NCI-H345 (cell line): Measurements from ENCODE around the gene NOC2L.
"Not testable (repeated sequence)": the region's sequence is repeated elsewhere in the genome, so short reads cannot be mapped to it uniquely, and the experiment has no call there.

Experiments
- DNase-seq: peaks from one replicate; lab custom pipeline; 2025; lab: John Stamatoyannopoulos, UW

NOC2L gene

GRCh38 chr1:903305-903704, 55.8 kb downstream of the NOC2L start:
- no peak for DNase-seq

- DNase-seq: no peak
These were observed 56.3 kb downstream of the NOC2L start for GRCh38 chr1:902802-903201.

- DNase-seq: no peak
These were observed 57.8 kb downstream of the NOC2L start for GRCh38 chr1:901108-901859.

GRCh38 chr1:899636-900317, 59.3 kb downstream of the NOC2L start:
- no peak for DNase-seq

GRCh38 chr1:897951-898350, 61.1 kb downstream of the NOC2L start:
- not testable (repeated sequence) for DNase-seq

- DNase-seq: no peak
These were observed 61.8 kb downstream of the NOC2L start for GRCh38 chr1:897226-897625.
